Epidermal melanocyte (primary cell): Measurements from ENCODE around the gene PLPP7.
"Not testable (repeated sequence)": the region's sequence is repeated elsewhere in the genome, so short reads cannot be mapped to it uniquely, and the experiment has no call there.

Experiments
- DNase-seq: peaks from one replicate; pipeline ENCODE4 v3.0.0; 2011; ENCODE audit warnings: low spot score; ENCODE audit not compliant: insufficient read length

Gene PLPP7

GRCh38 chr9:131330814-131331600, 41.5 kb downstream of the PLPP7 start:
- DNase-seq: no peak

GRCh38 chr9:131331996-131332395, 42.5 kb downstream of the PLPP7 start:
- not testable (repeated sequence) for DNase-seq

- no peak for DNase-seq
These were observed 44.5 kb downstream of the PLPP7 start for GRCh38 chr9:131333771-131334628.

GRCh38 chr9:131334629-131335367, 45.3 kb downstream of the PLPP7 start:
- no peak for DNase-seq

- no peak for DNase-seq
These were observed 45.8 kb downstream of the PLPP7 start for GRCh38 chr9:131335368-131335755.

GRCh38 chr9:131337131-131337848, 47.8 kb downstream of the PLPP7 start:
- DNase-seq: no peak

- not testable (repeated sequence) for DNase-seq
These were observed 49.7 kb downstream of the PLPP7 start for GRCh38 chr9:131339212-131339611.

- DNase-seq: not testable (repeated sequence)
These were observed 55.5 kb downstream of the PLPP7 start for GRCh38 chr9:131344931-131345535.

GRCh38 chr9:131346559-131346958, 57.0 kb downstream of the PLPP7 start:
- no peak for DNase-seq

- DNase-seq: no peak
These were observed 58.0 kb downstream of the PLPP7 start for GRCh38 chr9:131347376-131348020.

GRCh38 chr9:131348631-131349521, 59.4 kb downstream of the PLPP7 start:
- no peak for DNase-seq

GRCh38 chr9:131349522-131349880, 60.0 kb downstream of the PLPP7 start:
- no peak for DNase-seq

GRCh38 chr9:131349881-131350563, 60.5 kb downstream of the PLPP7 start:
- DNase-seq: peak; percentile 80

GRCh38 chr9:131356479-131356878, 67.0 kb downstream of the PLPP7 start:
- not testable (repeated sequence) for DNase-seq

- no peak for DNase-seq
These were observed 69.0 kb downstream of the PLPP7 start for GRCh38 chr9:131358556-131358955.
